ENCODE data around the gene RAB23. TPM values are rescaled to one million over a fixed set of nuclear protein-coding genes. Genes with fewer than 3 reads are reported as not detected.

Gene RAB23
- total RNA-seq, 1 experiment from 2014 or later = 13.8 TPM

- H4K20me1 ChIP-seq (ENCODE audit: insufficient read depth) = no peaks in the 10 kb centered on the region
- TF ChIP-seq CTCF (conservative IDR thresholded peaks at IDR 0.05) (no peak), EZH2 (IDR thresholded peaks at IDR 0.05; ENCODE audit: low read depth) (no peak)
Observed at GRCh38 chr6:57217270-57217669, 4.8 kb downstream of the RAB23 start.

GRCh38 chr6:57216235-57217101 is 5.6 kb downstream of the RAB23 start:
- no TSS peak for BruUV-seq (replicated peaks)
- Histone ChIP-seq H3K4me2 (no peak overlapping the region), H3F3A (ENCODE audit: insufficient read depth, low read depth) (no peaks in the 10 kb centered on the region), H3K4me3 (no peak overlapping the region), H3K9me2 (ENCODE audit: insufficient read depth) (no peaks in the 10 kb centered on the region), H3K27me3 (ENCODE audit: insufficient read depth, low read depth) (no peaks in the 10 kb centered on the region), H3K79me2 (ENCODE audit: low read depth) (peaks cover 40% of the 10 kb centered on the region), H3K27ac (no peak overlapping the region), H3K4me1 (replicated peaks; ENCODE audit: insufficient read depth) (0 out of 2 replicates have a peak, but pooled peaks cover 12% of the 10 kb centered on the region), H3K9me3 (ENCODE audit: insufficient read depth, low read depth) (no peaks in the 10 kb centered on the region), H3K36me3 (ENCODE audit: low read depth) (no peaks in the 10 kb centered on the region), H2AFZ (no peak overlapping the region), H4K20me1 (ENCODE audit: insufficient read depth) (no peaks in the 10 kb centered on the region)
- ChIA-PET CTCF (no interaction called here), POLR2A (ENCODE audit: unreplicated experiment) (no interaction called here)
- intact Hi-C loops (cut with micrococcal nuclease; ENCODE audit: unreplicated experiment) = no loop called here
- DNase-seq = no peak
- TF ChIP-seq EZH2 (IDR thresholded peaks at IDR 0.05; ENCODE audit: low read depth) = no peak
- peak; percentile 39; the same call in 1 of the 2 replicates for TF ChIP-seq CTCF (conservative IDR thresholded peaks at IDR 0.05)

More at GRCh38 chr6:57217270-57217669, 4.8 kb downstream of the RAB23 start:
- intact Hi-C loops (cut with micrococcal nuclease; ENCODE audit: unreplicated experiment) = no loop called here
- Histone ChIP-seq H3K4me2 (no peak overlapping the region), H3K36me3 (ENCODE audit: low read depth) (no peaks in the 10 kb centered on the region), H3K27ac (no peak overlapping the region), H3K79me2 (ENCODE audit: low read depth) (peaks cover 40% of the 10 kb centered on the region), H3K4me3 (no peak overlapping the region), H3F3A (ENCODE audit: insufficient read depth, low read depth) (no peaks in the 10 kb centered on the region), H3K4me1 (replicated peaks; ENCODE audit: insufficient read depth) (0 out of 2 replicates have a peak, but pooled peaks cover 12% of the 10 kb centered on the region), H2AFZ (no peak overlapping the region), H3K9me2 (ENCODE audit: insufficient read depth) (no peaks in the 10 kb centered on the region), H3K27me3 (ENCODE audit: insufficient read depth, low read depth) (no peaks in the 10 kb centered on the region), H3K9me3 (ENCODE audit: insufficient read depth, low read depth) (no peaks in the 10 kb centered on the region)
- BruUV-seq (replicated peaks) = no TSS peak
- CTCF ChIA-PET = no interaction called here
- DNase-seq = no peak
- POLR2A ChIA-PET (ENCODE audit: unreplicated experiment) = no interaction called here

- Histone ChIP-seq H4K20me1 (ENCODE audit: insufficient read depth) (no peaks in the 10 kb centered on the region), H3K4me3 (no peak overlapping the region), H3K27me3 (ENCODE audit: insufficient read depth, low read depth) (no peaks in the 10 kb centered on the region), H3K9me2 (ENCODE audit: insufficient read depth) (no peaks in the 10 kb centered on the region), H3K79me2 (ENCODE audit: low read depth) (peaks cover 30% of the 10 kb centered on the region), H3K4me1 (replicated peaks; ENCODE audit: insufficient read depth) (0 out of 2 replicates have a peak, but pooled peaks cover 5% of the 10 kb centered on the region), H3K27ac (no peak overlapping the region), H3F3A (ENCODE audit: insufficient read depth, low read depth) (no peaks in the 10 kb centered on the region), H2AFZ (no peak overlapping the region), H3K4me2 (no peak overlapping the region), H3K9me3 (ENCODE audit: insufficient read depth, low read depth) (no peaks in the 10 kb centered on the region), H3K36me3 (ENCODE audit: low read depth) (no peaks in the 10 kb centered on the region)
- BruUV-seq (replicated peaks) = no TSS peak
- no peak for TF ChIP-seq CTCF (conservative IDR thresholded peaks at IDR 0.05)
- TF ChIP-seq EZH2 (IDR thresholded peaks at IDR 0.05; ENCODE audit: low read depth) = no peak
- CTCF ChIA-PET = no interaction called here
- POLR2A ChIA-PET (ENCODE audit: unreplicated experiment) = no interaction called here
- intact Hi-C loops (cut with micrococcal nuclease; ENCODE audit: unreplicated experiment) = no loop called here
- DNase-seq = no peak
Observed at GRCh38 chr6:57215260-57215659, 6.8 kb downstream of the RAB23 start.
